SU-DHL-6 (cell line): Measurements from ENCODE around the gene QKI.

Experiments used
- CTCF ChIP-seq: fragments of 200-600 bp; sonication (generic); IDR thresholded peaks from one replicate; pipeline ENCODE4 v1.5.1; 2017; ENCODE audit warnings: antibody characterized with exemption, mild to moderate bottlenecking, low read length, moderate library complexity; ENCODE audit not compliant: insufficient read depth, poor library complexity, severe bottlenecking
- EZH2phosphoT487 ChIP-seq: fragments of 200-600 bp; sonication (generic), shearing (Covaris generic); conservative IDR thresholded peaks from 2 replicates; pipeline ENCODE4 v1.6.1; 2018; ENCODE audit warnings: mild to moderate bottlenecking, antibody characterized with exemption, low read length, moderate library complexity, mixed read lengths

- TF ChIP-seq CTCF (no peak), EZH2phosphoT487 (no peak)
Observed at GRCh38 chr6:163490826-163491577, 76.5 kb downstream of the QKI start.
